Stimulated activated CD8-positive, alpha-beta memory T cell treated with anti-CD3 and anti-CD28 coated beads, Interleukin-7, amount 100 ng/mL, for 4 hours (primary cell): Measurements from ENCODE around the gene MT1B.
"Not testable (repeated sequence)": the region's sequence is repeated elsewhere in the genome, so short reads cannot be mapped to it uniquely, and the experiment has no call there.

Experiments
- DNase-seq, 2 donors: peaks; one replicate each; pipeline ENCODE4 v3.0.0-alpha.2; 2020; ENCODE audit warnings: low read depth in 2 of 2

MT1B gene

GRCh38 chr16:56637814-56638750, 13.6 kb upstream of the MT1B start, which contains the start of gene MT1A:
Gene MT1A (plus strand): TSS chr16:56638666. CDS start chr16:56638739, 73 bp downstream.
- DNase-seq = no peak

GRCh38 chr16:56639045-56639444, 12.6 kb upstream of the MT1B start:
- no peak for DNase-seq

GRCh38 chr16:56640076-56640475, 11.6 kb upstream of the MT1B start:
- DNase-seq = no peak

DNA sequence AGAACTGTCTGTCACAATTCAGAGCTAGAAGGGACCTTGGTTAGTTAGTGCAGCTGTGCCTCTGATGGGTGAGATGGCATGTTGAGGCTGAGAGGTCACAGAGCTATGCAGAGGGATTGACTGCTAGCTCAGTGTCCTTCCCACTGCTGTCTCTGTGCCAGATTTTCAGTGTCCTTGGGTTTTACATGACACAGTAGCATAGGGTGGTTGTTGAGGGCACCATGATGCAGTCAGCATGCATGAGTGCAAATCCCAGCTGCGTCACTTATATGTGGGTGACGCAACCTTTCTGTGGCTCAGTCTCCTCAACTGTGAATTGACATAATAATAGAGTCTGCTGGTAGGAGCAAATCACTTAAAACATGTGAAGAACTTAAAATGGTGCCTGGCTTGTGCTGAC, 10.5 kb upstream of the MT1B start:
- no peak for DNase-seq

DNA sequence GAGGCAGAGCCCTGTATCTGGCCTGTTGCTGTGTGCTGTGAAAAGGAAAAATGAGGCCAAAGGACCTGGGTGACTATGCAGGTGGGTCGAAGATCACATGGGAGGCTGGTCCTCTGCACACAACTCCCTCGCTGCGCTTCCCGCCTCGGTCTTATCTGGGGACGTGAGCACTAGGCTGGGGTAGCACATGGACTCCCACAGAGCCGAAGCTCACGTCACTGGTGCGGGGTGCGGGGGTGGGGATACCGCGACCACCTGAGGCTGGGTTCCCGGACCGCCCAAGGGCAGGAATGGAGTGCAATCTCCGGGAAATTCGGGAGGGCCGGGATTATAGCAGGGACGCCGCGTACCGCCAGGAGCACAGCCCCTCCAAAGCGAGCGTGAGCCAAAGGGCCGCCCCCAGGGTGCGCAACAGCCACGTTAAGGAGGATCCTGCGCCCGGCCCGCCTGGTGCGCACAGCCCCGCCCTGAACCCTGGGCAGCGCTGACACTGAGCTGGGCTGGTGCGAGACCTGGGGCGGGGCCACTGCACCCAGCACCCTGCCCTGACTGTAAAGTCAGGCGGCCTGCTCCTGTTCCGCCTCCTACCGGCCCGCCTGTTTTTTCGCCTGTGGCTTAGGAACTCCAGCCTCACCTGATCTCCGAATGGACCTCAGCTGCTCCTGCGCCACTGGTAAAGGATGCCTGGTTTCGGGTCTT, 8.5 kb upstream of the MT1B start:
- DNase-seq = peak; percentile 42 to 73

DNA sequence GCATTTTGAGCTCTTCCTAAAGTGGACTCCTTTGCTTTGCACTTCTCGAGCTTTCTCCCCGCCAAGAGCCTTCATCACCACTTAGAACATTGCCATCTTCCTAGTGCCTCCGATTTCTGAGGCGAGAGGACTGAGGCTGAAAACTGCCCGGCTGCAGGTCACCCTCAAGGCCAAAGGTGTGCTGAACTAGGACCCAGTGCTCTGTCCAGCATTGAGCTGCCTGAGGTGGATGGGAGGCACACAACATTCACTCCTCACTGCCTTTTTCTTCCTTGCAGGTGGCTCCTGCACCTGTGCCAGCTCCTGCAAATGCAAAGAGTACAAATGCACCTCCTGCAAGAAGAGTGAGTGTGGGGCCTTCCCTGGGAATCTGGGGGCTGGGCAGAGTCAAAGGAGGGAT, 7.9 kb upstream of the MT1B start:
- no peak for DNase-seq

- DNase-seq = no peak
Observed at GRCh38 chr16:56645311-56645710, 6.4 kb upstream of the MT1B start.

GRCh38 chr16:56645838-56646237, 5.8 kb upstream of the MT1B start:
- DNase-seq = no peak

GRCh38 chr16:56647641-56648431, 3.9 kb upstream of the MT1B start:
- no peak for DNase-seq

DNA sequence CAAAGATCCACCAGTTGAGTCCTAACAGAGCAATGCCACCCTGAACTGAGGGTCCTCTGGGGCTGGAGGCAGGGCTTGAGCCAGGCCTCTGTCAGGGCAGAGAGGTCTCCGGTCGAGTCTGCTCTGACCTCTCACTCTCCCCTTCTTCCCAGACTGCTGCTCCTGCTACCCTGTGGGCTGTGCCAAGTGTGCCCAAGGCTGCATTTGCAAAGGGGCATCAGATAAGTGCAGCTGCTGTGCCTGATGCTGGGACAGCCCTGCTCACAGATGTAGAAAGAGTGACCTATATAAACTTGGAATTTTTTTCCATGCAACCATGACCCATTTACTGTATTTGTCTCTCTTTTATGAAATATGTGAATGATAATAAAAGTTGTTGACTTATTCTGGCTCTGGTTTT, 2.4 kb upstream of the MT1B start:
- no peak for DNase-seq

- DNase-seq = no peak
Observed at GRCh38 chr16:56649820-56650219, 1.9 kb upstream of the MT1B start.

GRCh38 chr16:56652600-56652999, 914 bp downstream of the MT1B start:
- DNase-seq = no peak

- DNase-seq = no peak
Observed at GRCh38 chr16:56653218-56653617, 1.5 kb downstream of the MT1B start.

DNA sequence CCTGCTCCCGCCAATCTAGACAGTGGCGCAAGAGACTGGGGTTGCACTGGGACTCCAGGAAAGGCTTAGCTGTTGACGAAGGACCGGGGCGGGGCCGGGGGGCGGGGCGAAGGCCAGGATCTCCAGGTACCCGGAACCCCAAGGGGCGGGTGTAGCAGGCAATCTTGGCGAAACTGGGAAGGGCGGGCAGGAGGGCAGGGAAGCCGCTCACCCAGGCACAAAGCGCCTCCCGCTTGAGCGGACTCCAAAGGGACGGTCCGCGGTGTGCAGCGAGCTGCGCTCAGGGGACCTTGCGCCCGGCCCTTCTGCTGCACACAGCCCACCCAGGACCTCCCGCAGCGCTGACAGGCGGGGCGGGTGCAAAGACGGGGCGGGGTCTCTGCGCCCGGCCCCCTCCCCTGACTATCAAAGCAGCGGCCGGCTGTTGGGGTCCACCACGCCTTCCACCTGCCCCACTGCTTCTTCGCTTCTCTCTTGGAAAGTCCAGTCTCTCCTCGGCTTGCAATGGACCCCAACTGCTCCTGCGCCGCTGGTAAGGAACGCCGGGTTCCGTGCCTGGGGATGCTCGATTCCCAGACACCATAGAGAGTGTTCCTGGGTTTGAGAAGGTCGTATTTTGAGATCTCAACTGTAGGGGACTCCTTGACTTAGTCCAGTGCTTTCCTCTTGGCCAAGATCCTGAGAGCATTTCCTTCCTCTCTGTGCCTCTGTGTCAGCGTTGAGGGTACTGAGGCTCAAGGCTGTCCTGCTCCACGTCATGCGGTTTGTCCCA, 6.1 kb downstream of the MT1B start, which contains the start of gene MT1F:
Gene MT1F, plus strand, starts transcription at position 405 of the 772 bp plus-strand sequence. Its CDS starts 100 bp downstream, at position 505.
- peak; percentile 37 to 62 for DNase-seq

GRCh38 chr16:56658327-56658875, 6.7 kb downstream of the MT1B start:
- DNase-seq = no peak

DNA sequence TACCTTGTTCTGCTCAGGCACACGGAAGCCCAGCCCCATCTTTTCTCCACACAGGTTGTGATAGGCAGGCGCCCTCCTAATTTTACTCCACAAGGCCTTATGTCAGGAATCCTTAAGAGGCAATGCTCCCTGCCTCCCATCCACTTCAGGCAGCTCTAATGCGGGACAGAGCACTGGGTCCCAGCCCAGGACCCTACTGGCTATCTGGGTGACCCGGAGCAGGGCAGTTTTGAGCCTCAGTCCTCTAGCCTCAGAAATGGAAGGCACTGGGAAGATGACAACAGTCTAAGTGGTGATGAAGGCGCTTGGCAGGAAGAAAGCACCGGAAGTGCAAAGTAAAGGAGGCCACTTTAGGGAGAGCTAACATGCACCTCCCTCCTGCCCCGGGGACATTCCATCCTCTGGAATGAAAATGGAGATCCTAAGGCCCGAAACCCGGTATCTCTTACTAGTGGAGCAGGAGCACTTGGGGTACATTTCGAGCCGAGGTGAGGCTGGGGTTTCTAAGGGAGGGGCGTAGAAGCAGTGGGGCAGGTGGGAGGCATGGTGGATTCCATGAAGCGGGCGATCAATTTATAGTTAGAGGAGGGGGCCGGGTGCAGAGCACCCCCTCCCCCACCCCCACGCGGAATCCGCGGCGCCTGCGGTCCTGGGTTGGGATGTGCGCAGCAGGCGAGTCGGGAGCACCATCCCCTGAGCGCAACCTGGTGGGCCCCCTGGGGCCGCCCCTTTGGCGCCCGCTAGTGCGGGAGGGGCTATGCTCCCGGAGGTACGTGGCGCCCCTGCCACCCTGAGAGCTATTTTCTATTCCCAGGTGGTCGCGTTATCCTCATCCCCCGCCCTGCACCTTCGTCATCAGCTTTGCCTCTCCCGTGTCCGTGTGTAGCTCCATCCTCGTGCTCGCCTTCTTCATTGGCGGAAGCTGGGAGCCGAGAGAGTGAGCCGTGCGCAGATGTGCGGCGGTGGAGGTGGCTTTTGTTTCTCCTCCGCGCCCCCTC, 11.0 kb downstream of the MT1B start:
- no peak for DNase-seq

- DNase-seq = no peak
Observed at GRCh38 chr16:56664506-56664905, 12.8 kb downstream of the MT1B start.

DNA sequence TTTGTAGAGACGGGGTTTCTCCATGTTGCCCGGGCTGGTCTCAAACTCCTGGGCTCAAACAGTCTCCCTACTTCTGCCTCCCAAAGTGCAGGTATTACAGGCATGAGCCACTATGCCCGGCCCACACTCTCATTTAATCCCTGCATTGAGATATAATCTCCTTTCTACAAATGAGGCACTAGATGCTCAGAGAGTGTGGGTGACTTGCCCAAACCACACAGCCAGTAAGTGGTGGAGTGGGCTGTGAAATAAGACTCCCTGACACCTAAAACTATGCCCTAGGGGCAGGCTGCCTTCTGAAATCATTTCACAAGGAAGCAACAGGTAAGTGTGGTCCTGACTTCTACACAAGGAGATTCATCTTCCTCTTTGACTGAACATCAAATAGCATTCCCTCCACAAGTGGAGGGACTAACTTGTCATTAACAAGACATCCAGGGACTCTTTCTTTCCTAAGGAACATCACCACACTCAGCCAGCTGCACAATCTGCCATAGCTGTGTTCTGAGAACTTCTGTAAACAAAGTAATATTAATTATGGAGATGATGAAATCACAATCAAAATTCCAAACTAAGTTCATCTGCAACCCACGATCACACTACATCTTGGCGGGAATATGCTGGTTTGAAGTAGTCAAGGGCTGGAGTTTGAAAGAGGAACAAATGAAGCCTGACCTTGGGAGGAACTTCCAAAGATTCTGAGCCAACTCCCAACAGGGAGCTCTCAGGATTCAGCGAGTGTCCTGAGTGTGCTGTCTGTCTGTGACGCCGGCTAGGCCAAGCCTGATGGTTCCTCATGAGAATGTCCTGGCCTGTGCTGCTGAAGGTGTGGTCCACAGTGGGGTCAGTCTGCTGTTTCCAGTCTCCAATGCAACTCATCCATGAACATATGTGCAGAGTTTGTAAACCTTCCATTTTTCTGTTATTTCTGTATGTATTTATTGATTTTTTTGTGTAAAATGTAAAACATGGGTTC, 13.9 kb downstream of the MT1B start:
- DNase-seq = not testable (repeated sequence)
